KOPT-K1 (cell line): ENCODE data around the gene VMP1.
"Not testable (repeated sequence)": the region's sequence is repeated elsewhere in the genome, so short reads cannot be mapped to it uniquely, and the experiment has no call there.

Source experiments
- H3K27ac ChIP-seq: fragments of 200-600 bp; sonication (generic); 2 replicates; pipeline ENCODE4 v1.5.1; 2016; ENCODE audit warnings: antibody characterized with exemption, mild to moderate bottlenecking, low read depth, low read length; ENCODE audit not compliant: poor library complexity, severe bottlenecking
- H3K36me3 ChIP-seq: fragments of 200-600 bp; sonication (generic); 2 replicates; pipeline ENCODE4 v1.5.1; 2017; ENCODE audit warnings: antibody characterized with exemption, mild to moderate bottlenecking, low read length, moderate library complexity; ENCODE audit not compliant: insufficient read depth
- H3K9me3 ChIP-seq: fragments of 200-600 bp; sonication (generic); 2 replicates; pipeline ENCODE4 v1.5.1; 2017; ENCODE audit warnings: antibody characterized with exemption, low read length, mild to moderate bottlenecking; ENCODE audit not compliant: insufficient read depth, poor library complexity, severe bottlenecking

VMP1 gene

GRCh38 chr17:59755069-59755468 is 47.6 kb downstream of the VMP1 start:
- not testable (repeated sequence) for H3K27ac ChIP-seq, H3K9me3 ChIP-seq
- peaks cover 43% of the 10 kb centered on the region for H3K36me3 ChIP-seq

GRCh38 chr17:59756236-59756818 is 48.9 kb downstream of the VMP1 start:
- Histone ChIP-seq H3K9me3 (peaks cover 9% of the 10 kb centered on the region), H3K27ac (no peak overlapping the region), H3K36me3 (peaks cover 49% of the 10 kb centered on the region)

- H3K36me3 ChIP-seq, result peaks cover 50% of the 10 kb centered on the region
- H3K27ac ChIP-seq, result no peak overlapping the region
- peaks cover 9% of the 10 kb centered on the region for H3K9me3 ChIP-seq
These were observed 49.6 kb downstream of the VMP1 start for GRCh38 chr17:59757043-59757442.

GRCh38 chr17:59757470-59757869 is 50.0 kb downstream of the VMP1 start:
- Histone ChIP-seq H3K27ac (no peak overlapping the region), H3K36me3 (peaks cover 50% of the 10 kb centered on the region), H3K9me3 (peaks cover 9% of the 10 kb centered on the region)

- no peak overlapping the region for H3K27ac ChIP-seq
- H3K9me3 ChIP-seq, result peaks cover 9% of the 10 kb centered on the region
- H3K36me3 ChIP-seq, result peaks cover 50% of the 10 kb centered on the region
These were observed 50.5 kb downstream of the VMP1 start for GRCh38 chr17:59757881-59758385.

- H3K27ac ChIP-seq, result not testable (repeated sequence)
- peaks cover 50% of the 10 kb centered on the region for H3K36me3 ChIP-seq
These were observed 51.7 kb downstream of the VMP1 start for GRCh38 chr17:59758998-59759651.

GRCh38 chr17:59760160-59760559 is 52.7 kb downstream of the VMP1 start:
- H3K36me3 ChIP-seq, result peaks cover 48% of the 10 kb centered on the region
- peaks cover 9% of the 10 kb centered on the region for H3K9me3 ChIP-seq
- H3K27ac ChIP-seq, result no peak overlapping the region

More at GRCh38 chr17:59758998-59759651, 51.7 kb downstream of the VMP1 start:
- not testable (repeated sequence) for H3K9me3 ChIP-seq

- Histone ChIP-seq H3K9me3 (peaks cover 9% of the 10 kb centered on the region), H3K36me3 (peaks cover 44% of the 10 kb centered on the region), H3K27ac (no peak overlapping the region)
These were observed 54.1 kb downstream of the VMP1 start for GRCh38 chr17:59761385-59762048.

- Histone ChIP-seq H3K9me3 (peaks cover 9% of the 10 kb centered on the region), H3K36me3 (peaks cover 48% of the 10 kb centered on the region), H3K27ac (no peak overlapping the region)
These were observed 54.8 kb downstream of the VMP1 start for GRCh38 chr17:59762049-59762823.

- Histone ChIP-seq H3K9me3 (peaks cover 9% of the 10 kb centered on the region), H3K27ac (no peak overlapping the region), H3K36me3 (peaks cover 43% of the 10 kb centered on the region)
These were observed 55.4 kb downstream of the VMP1 start for GRCh38 chr17:59762824-59763374.

- Histone ChIP-seq H3K27ac (no peak overlapping the region), H3K36me3 (peaks cover 41% of the 10 kb centered on the region)
These were observed 56.4 kb downstream of the VMP1 start for GRCh38 chr17:59763861-59764260.

GRCh38 chr17:59764292-59764741 is 56.9 kb downstream of the VMP1 start:
- Histone ChIP-seq H3K36me3 (peaks cover 37% of the 10 kb centered on the region), H3K9me3 (peaks cover 1% of the 10 kb centered on the region), H3K27ac (no peak overlapping the region)

More at GRCh38 chr17:59763861-59764260, 56.4 kb downstream of the VMP1 start:
- peaks cover 6% of the 10 kb centered on the region for H3K9me3 ChIP-seq

GRCh38 chr17:59765038-59765437 is 57.6 kb downstream of the VMP1 start:
- H3K27ac ChIP-seq, result no peak overlapping the region
- peaks cover 37% of the 10 kb centered on the region for H3K36me3 ChIP-seq
- no peaks in the 10 kb centered on the region for H3K9me3 ChIP-seq

GRCh38 chr17:59766491-59766890 is 59.0 kb downstream of the VMP1 start:
- H3K9me3 ChIP-seq, result no peaks in the 10 kb centered on the region
- no peak overlapping the region for H3K27ac ChIP-seq
- peaks cover 30% of the 10 kb centered on the region for H3K36me3 ChIP-seq
